Activated gamma-delta T cell treated with anti-CD3 and anti-CD28 coated beads, Interleukin-2, amount 50 U/mL, for 16 hours (primary cell): ENCODE results near the gene USP25.

Experiments
- DNase-seq: peaks from one replicate; pipeline ENCODE4 v3.0.0-alpha.2; 2020; ENCODE audit warnings: low read depth

USP25 gene

DNA sequence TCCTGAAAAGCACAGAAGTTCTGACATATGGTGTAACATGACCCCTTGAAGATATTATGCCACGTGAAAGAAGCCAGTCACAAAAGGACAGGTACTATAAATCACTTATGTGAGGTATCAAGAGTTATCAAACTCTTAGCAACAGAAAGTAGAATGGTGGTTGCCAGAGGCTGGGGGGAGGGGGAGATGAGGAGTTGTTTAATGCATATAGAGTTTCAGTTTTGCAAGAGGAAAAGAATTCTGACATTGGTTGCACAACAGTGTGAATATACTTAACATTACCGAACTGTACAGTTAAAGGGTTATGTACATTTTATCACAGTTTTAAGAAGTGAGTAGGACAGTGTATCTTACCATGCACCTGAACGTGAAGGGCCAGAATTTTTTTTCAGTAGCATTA, 80.0 kb downstream of the USP25 start:
- no peak for DNase-seq

- no peak for DNase-seq
Observed at GRCh38 chr21:15815285-15815684, 85.5 kb downstream of the USP25 start.

- no peak for DNase-seq
Observed at GRCh38 chr21:15820327-15820726, 90.5 kb downstream of the USP25 start.

DNA sequence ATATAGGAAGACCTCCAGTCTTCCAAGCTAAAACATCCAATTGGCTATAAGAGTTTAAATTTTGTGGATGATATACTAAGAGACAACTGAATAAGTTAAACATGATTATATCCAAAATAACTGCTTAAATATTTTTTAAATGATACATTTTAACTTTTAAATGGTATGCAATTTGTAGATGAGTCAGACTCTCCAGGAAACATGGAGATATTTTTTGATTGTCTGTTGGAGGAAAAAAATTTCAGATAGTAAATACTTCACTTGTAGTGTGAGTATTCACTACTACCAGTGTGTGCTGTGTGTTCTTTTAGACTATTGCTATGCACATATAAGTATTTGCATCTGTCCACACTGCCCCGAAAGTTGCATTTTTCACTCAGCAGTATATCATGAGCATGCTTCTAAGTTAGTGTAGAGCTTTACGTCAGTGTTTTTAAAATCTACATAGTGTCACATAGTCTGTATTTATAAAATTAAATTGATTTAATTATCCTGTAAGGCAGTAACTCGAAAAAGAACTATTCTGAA, 91.1 kb downstream of the USP25 start:
- no peak for DNase-seq

- no peak for DNase-seq
Observed at GRCh38 chr21:15823486-15824150, 93.8 kb downstream of the USP25 start.

- no peak for DNase-seq
Observed at GRCh38 chr21:15825700-15826099, 95.9 kb downstream of the USP25 start.

- no peak for DNase-seq
Observed at GRCh38 chr21:15826147-15826780, 96.5 kb downstream of the USP25 start.

DNA sequence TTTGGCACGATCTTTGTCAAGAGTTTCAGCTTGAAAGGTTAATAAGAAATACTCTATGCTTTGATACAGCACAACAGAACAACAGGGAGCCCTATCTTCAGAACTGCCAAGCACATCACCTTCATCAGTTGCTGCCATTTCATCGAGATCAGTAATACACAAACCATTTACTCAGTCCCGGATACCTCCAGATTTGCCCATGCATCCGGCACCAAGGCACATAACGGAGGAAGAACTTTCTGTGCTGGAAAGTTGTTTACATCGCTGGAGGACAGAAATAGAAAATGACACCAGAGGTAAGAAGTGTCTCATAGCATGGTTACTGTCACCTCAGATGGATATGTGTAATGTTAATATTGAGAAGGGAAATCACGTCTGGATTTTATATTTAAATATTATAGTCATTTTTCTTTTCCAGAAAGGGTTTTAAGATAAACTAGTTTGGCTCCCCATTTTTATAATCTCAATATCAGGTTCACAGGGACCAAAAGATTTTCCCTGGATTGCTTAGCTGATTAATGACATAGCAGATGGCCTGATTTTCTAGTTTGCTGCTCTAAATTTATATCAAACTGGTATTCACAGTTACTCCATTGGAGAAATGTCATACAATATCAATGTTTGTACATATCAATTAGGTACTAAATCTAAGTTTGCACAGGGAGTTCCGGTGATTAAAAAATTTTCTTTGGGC, 97.3 kb downstream of the USP25 start:
- no peak for DNase-seq

GRCh38 chr21:15831497-15831896, 101.7 kb downstream of the USP25 start:
- no peak for DNase-seq

GRCh38 chr21:15837645-15838044, 107.9 kb downstream of the USP25 start:
- DNase-seq, result no peak

- DNase-seq, result no peak
Observed at GRCh38 chr21:15839026-15839425, 109.2 kb downstream of the USP25 start.

DNA sequence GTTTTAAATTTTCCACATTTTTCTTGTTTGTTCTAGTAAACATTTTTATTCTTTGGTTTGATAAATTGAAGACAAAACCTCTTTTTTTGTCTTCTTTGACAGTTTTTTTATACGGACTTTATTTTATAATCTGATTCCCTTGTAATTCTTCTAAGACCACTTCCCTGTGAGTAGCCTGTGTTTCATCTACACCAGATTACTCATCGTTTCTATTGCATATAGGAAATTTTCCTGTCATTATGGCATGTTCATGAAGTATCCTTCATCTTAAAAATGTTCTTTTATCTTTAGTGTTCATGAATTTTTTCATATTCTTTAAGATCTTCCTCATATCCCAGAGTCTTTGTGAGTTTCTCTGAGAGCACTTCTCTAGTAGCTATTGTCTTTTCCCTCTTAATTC, 109.8 kb downstream of the USP25 start:
- DNase-seq, result no peak

DNA sequence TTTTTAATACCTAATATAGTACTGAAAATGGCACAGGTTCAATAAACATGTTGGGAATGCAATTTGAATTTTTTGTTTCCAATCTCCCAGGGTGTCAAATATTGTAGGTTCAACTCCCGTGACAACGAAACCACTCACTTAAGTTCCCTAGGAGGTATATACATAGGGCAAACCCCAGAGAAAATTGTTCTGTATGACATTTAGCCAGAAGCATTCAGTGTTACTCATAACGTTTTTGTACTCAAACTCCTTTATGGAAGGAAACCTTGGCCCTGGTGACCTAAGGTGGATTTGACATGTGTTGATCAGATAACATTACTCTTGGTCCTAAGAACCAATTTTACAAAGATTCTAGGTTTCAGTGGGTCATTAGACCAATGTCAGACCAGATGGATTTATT, 110.6 kb downstream of the USP25 start:
- no peak for DNase-seq

DNA sequence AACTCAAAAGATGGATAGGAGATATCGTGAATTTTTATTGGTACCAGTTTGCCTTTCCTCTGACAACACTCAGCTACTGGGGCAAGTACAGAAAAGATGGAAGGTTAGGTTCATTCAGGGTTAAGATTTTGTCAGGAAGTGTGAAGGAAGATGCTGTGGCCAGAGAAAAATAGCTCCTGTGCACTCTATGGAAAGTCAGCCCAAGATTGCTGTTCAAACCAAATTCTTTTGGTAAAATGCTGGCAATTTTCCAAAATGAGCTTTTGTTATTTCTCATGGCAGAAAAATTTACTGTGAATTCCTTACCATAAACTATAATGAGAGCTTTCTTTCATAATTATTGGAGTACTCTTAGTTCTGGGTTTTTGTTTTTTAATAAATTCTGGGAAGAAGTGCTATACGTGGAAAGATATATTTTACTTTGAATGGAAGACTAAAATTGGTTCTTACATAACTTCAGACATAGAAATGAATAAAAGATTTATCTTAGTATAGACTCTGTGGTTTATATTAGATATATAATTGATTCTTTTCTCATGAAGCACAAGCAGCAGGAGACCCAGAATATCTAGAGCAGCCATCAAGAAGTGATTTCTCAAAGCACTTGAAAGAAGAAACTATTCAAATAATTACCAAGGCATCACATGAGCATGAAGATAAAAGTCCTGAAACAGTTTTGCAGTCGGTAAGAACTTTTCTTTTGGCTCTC, 112.2 kb downstream of the USP25 start:
- DNase-seq, result no peak

DNA sequence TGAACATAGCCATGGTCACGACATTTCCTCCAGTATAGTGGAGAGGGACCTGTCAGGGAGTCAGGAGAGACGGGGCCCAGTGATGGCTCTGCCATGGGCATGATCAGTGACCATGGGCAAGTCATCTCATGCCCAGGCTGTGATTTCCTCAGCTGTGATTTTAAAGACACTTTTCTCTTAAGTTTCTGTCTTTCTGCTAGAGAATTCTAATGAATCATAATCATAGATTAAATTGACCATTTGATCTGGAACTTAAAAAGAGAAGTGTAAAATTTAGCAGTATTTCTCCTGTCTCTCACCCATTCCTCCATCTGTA, 112.7 kb downstream of the USP25 start:
- no peak for DNase-seq

DNA sequence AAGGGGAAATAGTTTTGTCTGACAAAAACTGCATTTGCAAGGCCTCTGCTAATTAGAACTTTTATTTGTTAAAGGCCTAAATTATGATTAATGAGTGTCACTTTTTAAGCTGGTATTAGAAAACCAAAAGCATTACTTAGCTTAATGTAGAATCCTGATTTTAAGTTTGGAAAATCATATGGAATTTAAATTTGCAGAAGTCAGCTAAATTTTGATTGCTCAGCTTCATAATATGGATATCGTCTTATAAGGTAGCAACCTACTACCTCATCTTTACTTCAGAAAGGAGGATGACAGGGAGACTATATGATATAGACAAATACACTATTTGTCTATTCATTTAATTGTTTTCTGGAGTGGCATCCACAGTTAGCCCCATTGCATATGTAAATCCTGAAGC, 114.0 kb downstream of the USP25 start:
- DNase-seq, result no peak

GRCh38 chr21:15848634-15849560, 119.1 kb downstream of the USP25 start:
- no peak for DNase-seq

DNA sequence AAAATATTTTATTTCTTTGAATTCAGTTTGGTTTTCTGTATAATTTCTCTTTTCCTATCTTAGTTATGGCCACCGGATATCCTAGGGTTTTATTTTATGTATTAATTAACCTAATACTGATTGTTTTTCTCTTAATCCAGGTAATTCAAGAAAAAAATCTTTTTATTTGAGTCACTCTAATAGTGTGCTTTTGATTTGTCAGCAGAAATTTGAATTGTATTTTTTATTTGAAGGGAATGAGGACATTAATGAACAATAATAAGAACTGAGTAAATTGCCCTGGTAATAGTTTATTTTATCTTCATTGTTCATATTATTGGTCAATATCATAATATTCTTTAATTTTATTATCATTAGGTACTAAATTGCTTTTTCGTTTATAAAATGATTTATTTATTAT, 120.1 kb downstream of the USP25 start:
- DNase-seq, result no peak

- DNase-seq, result no peak
Observed at GRCh38 chr21:15850645-15851044, 120.9 kb downstream of the USP25 start.

DNA sequence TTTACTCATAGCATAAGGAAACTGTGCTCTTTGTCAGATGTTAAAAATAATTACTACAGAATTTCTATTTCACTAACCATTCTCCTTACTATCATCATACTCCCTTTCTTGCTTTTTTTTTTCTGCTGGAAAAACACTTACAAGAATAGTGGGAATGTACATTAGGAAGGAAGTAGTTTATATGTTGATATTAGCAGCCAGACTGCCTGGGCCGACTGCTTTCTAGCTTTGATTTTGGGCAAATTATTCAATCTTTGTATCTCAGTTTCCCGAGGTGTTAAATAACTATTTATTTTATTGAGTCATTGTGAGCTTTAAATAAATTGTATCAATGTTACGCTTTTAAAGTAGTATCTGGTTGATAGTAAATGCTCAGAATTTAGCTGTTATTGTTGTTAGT, 122.4 kb downstream of the USP25 start:
- DNase-seq, result no peak

DNA sequence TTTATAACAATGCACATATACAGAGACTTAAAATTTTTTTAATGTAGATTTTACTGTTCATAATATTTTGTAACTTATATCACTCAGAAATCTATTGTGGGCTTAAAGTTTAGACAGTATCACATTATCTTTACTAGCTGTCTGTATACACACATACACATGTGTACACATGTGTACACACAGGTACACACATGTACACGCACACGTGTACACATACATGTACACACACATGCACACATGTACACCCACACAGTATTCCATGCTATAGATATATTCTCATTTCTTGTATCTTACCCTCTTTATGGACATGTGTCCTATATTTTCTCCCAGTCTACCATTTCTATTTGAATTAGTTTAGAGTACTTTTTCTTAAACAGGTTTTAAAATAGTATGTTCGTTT, 123.3 kb downstream of the USP25 start:
- DNase-seq, result no peak

DNA sequence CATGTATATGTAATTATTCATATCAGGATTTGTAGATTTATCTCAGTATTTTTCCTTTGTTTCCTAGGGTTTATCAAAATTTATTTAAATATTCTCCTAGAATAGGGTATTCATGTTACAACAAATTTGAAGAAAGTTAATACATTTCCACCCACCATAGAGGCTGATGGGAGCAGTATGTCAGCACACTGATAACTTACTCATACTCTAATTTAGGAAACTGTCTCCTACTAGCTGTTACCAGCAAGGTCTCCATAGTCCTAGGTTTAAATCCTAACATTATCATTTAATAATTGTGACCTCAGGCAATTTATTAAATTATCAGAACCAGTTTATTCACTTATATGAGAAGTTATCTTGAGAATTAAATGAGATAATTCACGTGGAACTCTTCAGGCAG, 127.0 kb downstream of the USP25 start:
- DNase-seq, result no peak
